EL (cell line): Measurements from ENCODE around the gene CYP17A1.

Experiments used
- DNase-seq: peaks from one replicate; pipeline ENCODE4 v3.0.0-alpha.2; 2016

CYP17A1 gene

GRCh38 chr10:102801978-102802377 is 35.2 kb downstream of the CYP17A1 start:
- no peak for DNase-seq

- no peak for DNase-seq
Measured at GRCh38 chr10:102801496-102801895, 35.7 kb downstream of the CYP17A1 start.

GRCh38 chr10:102800611-102801335 is 36.4 kb downstream of the CYP17A1 start:
- no peak for DNase-seq

DNA sequence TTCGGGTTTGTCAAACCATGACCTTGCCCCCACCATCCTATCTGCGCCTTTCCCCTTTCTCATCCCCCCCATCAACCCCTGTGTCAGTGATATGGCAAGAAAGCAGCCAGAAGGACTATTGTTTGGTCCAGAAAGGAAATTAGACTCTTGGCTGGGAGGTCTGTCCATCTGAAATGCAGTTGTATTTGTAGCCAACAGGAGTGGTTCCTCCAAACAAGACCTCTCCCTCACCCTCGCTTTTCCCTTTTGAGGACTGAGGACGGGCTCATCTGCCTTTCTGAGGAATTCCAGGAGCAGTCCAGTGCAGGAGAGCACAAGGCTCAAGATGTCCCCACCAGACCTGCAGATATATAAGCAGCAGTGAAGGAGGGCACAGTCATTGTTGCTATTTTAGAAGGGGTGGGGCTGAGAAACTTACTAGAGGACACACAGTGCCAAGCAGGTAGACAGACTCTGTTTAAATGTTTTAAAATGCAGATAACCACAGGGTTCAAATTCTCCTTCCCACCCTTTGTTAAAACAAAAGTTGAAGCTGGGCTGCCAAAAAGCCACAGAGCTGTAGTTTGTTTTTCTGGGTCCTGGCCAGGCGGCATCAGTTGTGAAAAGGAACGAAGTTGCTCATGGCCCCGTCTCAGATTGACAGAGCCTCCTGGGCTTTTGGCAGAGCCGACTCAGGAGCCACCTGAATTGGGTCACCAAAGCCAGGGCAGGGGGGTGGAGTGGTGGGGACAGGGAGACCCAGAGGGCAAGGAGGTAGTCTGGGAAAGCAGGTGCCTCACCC is 37.3 kb downstream of the CYP17A1 start:
- DNase-seq = no peak

DNA sequence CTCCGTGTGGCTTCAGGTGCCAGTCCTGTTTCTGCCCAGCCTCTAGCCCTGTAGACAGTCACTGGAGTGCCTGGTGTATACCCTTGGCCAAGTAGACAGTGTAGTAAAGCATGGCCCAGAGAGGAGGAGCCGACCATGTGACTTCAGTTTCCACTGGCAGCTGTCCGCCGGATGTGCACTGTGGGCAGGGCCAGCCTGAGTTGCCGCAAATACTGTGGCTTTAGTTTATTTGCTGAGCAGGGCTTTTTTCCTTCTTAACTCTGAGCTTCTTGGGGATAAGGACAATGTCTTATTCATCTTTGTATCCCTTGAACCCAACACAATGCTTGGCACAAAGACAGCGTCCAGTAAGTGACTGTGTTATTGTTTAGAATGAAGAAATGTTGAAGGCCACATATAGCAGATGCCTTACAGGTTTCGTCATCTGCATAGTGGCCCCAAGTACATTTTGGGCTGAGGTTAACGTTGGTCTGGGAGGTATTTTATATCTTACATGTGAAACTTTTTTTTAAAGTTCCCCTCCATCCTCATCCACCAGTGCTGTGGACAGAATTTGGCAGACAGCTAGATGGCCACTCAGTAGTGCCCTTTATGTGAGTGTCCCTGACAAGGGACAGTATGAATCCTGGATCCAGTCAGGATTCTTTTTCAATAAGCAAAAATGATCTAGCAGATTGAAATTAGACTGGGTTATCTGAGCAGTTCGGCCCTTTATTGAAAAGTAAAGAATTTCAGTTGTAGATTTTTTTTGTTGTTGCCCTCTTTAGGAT is 40.6 kb downstream of the CYP17A1 start:
- peak; percentile 47 for DNase-seq

- DNase-seq = no peak
Measured at GRCh38 chr10:102795453-102796406, 41.5 kb downstream of the CYP17A1 start.

GRCh38 chr10:102791754-102792395 is 45.3 kb downstream of the CYP17A1 start:
- no peak for DNase-seq

DNA sequence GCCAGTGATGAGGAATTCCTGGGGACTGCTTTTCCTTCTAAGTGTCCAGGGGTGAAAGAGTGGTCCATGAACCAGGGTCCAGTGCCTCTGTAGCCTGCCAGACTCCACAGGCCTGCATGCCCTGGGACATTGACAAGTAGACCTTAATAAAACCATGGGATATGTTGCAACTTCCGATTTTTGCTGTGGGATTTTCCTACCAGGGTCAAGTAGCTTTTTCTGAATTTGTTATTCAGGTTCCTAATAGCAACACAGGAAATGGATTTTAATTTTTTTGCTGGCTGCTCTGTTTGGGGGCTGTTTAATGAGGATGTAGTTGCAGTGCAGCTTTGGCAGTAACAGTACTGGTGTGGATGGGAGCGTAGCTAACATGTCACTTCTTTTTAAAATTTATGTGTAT is 51.4 kb downstream of the CYP17A1 start:
- DNase-seq = no peak

DNA sequence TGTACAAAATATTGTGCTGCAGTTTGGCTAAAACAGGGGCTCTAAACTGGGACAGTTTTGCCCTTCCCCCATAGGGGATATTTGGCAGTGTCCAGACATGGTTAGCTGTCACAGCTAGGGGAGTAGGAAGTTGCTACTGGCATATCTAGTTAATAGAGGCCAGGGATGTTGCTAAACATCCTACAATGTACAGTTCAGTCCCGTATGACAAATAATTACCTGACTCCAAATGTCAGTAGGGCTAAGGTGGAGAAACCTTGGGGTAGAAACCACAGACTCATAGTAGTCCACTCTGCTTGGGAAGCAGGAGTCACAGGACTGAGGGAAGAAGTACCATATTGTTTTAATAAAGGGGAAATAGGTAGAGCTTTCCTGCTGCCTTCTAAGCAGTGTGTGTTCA is 53.6 kb downstream of the CYP17A1 start:
- DNase-seq = no peak

- peak; percentile 31 for DNase-seq
Measured at GRCh38 chr10:102782673-102783551, 54.3 kb downstream of the CYP17A1 start.

GRCh38 chr10:102781921-102782557 is 55.2 kb downstream of the CYP17A1 start:
- peak; percentile 63 for DNase-seq

DNA sequence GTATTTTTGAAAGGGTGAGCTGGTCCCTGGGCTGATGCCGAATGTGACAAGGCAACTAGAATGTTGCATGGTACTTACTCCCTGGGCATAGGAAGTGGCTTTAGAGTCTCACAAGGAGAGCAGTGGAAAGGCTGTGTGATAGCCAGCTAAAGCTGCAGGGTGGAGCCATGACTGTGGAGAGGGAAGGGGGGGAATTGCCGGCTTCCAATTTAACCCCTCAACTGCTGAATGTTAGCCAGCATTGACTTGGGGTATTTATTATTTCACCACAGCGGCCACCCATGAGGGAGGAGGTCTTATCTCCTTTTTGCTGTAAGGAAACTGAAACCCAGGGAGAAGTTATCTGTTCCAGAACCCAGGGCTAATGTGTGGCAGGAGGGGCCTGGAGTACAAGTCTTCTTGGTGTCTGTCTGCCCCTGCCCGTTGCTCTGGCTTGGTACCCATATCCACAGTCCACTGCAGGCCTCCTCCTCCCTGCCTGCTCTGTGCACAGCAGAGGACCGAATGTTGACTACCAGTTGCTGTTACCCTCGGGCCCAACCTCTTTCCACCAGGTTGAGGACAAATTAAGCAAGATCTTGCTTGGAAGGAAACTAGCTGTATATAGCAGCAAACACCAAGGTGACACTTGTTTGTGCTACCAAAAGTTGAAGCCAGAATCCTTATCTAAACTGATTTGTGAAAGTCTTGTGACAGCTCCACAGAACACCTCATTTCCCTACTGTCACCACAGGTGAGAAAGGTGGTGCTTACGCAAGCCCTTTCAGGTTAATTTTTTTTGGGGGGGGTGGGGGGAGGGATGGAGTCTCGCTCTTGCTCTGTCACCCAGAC is 55.9 kb downstream of the CYP17A1 start:
- DNase-seq = no peak
